Stimulated activated CD8-positive, alpha-beta memory T cell treated with anti-CD3 and anti-CD28 coated beads, Interleukin-12 subunit alpha, Interleukin-12 subunit beta, amount 100 ng/mL, for 24 hours (primary cell): ENCODE data around the gene SCUBE1.

Source experiments
- DNase-seq: peaks from one replicate; pipeline ENCODE4 v3.0.0-alpha.2; 2020; ENCODE audit errors: extremely low read depth

Gene SCUBE1

GRCh38 chr22:43217285-43218030, 125.7 kb downstream of the SCUBE1 start:
- DNase-seq = no peak

GRCh38 chr22:43216738-43217137, 126.4 kb downstream of the SCUBE1 start:
- no peak for DNase-seq

DNA sequence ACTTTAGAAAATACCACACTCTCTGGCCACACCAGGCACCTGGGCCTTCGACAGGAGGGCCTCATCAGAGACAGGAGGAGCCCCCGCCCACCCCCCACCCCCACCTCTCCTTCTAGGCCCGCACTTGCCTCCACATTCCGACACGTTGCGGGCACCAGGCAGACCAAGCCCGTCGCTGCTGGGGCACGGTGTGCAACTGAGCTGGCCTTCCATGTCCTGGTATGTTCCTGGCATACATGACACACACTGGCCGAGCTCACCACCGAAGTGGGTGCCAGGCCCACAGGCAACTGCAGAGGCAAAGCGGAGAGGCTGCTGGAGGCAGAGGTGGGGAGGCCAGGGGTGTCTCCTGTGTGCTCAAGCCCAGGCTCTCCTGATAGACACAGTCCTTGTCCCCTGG, 129.2 kb downstream of the SCUBE1 start:
- no peak for DNase-seq

DNA sequence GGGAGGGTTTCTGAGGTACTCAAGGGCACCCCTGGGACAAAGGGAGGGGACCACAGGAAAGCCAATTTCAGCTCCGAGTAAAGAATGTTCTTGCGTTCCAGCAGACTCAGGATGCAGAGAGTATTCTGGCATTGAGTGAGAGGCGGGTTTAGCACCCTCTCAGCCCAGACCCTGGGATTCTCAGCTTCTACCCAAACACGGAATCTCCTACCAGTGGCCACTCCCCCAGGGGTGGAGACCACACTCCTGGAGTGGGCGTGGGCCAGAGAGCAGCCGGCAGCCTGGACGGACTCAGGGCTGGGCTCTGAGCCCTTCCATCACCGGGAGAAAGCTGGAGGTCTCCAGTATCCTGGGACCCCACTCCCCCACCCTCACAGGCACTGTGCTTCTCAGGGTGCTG, 130.1 kb downstream of the SCUBE1 start:
- no peak for DNase-seq

DNA sequence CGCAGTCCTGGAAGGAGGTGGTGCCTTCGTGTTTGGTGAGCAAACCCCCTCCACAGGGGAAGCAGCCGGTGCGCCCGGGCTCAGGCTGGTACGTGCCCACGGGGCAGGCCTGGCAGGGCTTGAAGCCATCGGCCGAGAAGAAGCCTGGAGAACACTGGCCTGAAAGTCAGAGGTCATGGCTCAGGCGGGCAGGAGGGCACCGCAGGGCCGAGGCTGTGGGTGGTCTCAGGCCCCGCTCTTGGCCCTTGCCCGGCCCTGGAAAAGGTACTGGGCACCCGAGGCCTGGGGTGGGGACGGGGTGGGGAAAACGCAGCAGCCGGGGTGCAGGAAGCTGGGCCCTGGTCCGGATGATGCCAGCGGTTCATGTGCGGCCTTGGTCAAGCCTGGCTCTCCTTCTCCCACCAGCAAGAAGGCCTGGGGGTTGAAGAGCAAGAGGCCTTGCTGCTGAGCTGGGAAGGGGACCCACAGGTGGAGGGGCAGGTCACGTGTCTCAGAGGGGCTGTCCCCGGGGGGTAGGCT, 130.7 kb downstream of the SCUBE1 start:
- no peak for DNase-seq

- no peak for DNase-seq
Observed at GRCh38 chr22:43211941-43212433, 131.2 kb downstream of the SCUBE1 start.

GRCh38 chr22:43210631-43211515, 132.3 kb downstream of the SCUBE1 start:
- no peak for DNase-seq

GRCh38 chr22:43209971-43210370, 133.2 kb downstream of the SCUBE1 start:
- no peak for DNase-seq

- DNase-seq = no peak
Observed at GRCh38 chr22:43209523-43209890, 133.7 kb downstream of the SCUBE1 start.

GRCh38 chr22:43208703-43209522, 134.3 kb downstream of the SCUBE1 start:
- no peak for DNase-seq

GRCh38 chr22:43207849-43208702, 135.1 kb downstream of the SCUBE1 start:
- no peak for DNase-seq

DNA sequence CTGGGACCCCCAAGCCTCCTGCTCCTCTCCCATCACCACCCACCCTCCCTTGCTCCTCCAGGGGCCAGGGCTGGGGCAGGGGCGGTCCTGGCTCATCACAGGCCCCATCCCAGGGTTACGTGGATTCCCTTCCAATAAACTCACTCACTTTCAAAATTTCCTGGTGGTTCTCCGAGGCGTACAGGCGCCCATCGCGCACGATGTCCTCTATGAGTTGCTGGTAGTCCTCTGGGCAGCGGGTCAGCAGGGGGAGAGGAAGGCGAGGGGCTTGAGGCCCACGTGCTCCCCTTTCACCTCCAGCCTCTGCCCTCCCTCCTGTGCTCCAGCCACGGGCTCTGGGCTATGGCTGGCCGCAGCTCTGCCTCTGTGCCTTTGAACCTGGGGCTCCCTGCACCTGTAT, 135.8 kb downstream of the SCUBE1 start:
- DNase-seq = no peak

GRCh38 chr22:43206509-43207161, 136.5 kb downstream of the SCUBE1 start:
- no peak for DNase-seq

DNA sequence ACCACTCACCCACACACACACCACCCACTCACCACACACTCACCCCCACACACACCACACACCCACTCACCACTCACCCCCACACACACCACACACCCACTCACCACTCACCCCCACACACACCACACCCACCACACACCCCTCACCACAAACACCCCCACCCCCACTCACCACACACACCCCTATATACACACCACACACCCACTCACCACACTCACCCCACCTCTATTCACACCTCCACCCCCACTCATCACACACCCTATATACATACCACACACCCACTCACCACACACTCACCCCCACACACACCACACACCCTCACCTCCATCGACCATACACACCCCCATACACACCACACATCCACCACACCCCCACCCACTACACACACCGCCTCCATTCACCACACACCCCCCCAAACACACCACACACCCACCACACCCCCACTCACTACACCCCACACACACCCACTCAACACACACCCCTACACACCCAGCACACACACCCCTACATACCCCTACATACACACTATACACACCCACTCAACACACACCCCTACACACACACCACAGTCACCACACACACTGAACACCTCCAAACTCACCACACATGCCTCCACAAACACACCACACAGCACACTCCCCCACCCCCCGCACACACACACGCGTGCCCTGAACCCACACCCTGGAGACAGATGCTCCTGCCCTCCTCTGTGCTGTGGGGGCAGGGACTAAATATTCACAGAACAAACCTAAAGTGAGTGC, 137.2 kb downstream of the SCUBE1 start:
- no peak for DNase-seq

- no peak for DNase-seq
Observed at GRCh38 chr22:43205261-43205691, 137.9 kb downstream of the SCUBE1 start.

DNA sequence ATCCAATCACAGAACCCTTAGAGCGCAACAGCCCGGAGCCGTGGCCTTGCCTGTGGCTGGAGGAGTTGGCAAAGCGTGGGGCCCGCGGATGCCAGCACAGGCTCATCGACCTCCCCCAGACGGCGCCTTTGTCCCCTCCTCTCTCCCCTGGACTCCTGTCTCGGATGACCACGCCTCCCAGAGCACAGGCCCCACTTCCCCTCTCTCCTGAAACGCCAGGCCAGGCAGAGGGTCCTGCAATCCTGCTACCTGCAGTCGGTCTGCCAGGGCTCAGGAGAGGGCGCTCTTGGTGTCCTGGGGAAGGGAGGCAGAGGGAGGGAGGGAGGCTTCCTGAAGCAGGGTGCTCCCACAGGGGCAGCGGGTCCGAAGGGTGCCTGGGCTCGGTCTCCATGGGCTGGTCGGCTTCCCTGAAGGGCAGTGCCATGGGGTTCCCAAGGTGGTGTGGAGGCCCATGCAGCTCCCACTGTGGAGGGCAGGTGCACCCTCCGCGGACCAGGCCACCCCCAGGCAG, 139.6 kb downstream of the SCUBE1 start:
- DNase-seq = no peak

GRCh38 chr22:43202756-43203410, 140.3 kb downstream of the SCUBE1 start:
- DNase-seq = no peak

DNA sequence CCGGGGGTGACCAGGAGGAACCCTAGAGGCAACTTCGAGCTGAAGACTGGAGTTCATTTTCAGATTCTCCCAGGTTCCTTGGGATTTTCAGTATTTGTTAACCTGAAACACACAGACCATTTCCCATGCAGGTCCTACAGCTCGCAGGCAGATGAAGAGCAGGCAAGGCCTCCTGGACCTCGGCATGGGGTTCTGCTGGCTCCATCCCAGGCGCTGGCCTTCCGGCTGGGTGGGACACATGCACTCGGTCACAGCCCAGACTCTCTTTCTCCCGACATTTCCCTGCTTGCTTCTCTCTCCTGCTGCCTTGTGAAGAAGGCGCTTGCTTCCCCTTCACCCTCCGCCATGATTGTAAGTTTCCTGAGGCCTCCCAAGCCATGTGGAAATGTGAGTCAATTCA, 140.8 kb downstream of the SCUBE1 start:
- DNase-seq = no peak
